Measurements from ENCODE around the gene RASSF6.

GRCh38 chr4:73544620-73545019 is 75.6 kb downstream of the RASSF6 start:
- TF ChIP-seq CTCF (IDR thresholded peaks at IDR 0.05), result no peak
- TF ChIP-seq POLR2A (IDR thresholded peaks at IDR 0.05), result no peak

Measured in heart left ventricle (tissue), 13 donors.